ENCODE measurements around the gene ILK.

The ILK gene

GRCh38 chr11:6586434-6587359 is 16.9 kb upstream of the ILK start:
- H3K27me3 ChIP-seq (ENCODE audit: insufficient read depth, poor library complexity, severe bottlenecking) = no peaks in the 10 kb centered on the region
- no peak for DNase-seq (ENCODE audit: low read depth in 1 of 2, low spot score in 1 of 2)
- no peak overlapping the region for H3K27ac ChIP-seq (replicated peaks)
- H3K4me3 ChIP-seq (replicated peaks; ENCODE audit: insufficient read depth, low read length) = no peak overlapping the region
- TF ChIP-seq CTCF (IDR thresholded peaks at IDR 0.05; ENCODE audit: insufficient read depth, low read length) (no peak), POLR2AphosphoS5 (IDR thresholded peaks at IDR 0.05; ENCODE audit: low read depth) (no peak), GABPA (IDR thresholded peaks at IDR 0.05; ENCODE audit: low read depth) (no peak), SPI1 (IDR thresholded peaks at IDR 0.05; ENCODE audit: borderline replicate concordance, low read depth) (no peak)
- TF ChIP-seq, protein P1, sequence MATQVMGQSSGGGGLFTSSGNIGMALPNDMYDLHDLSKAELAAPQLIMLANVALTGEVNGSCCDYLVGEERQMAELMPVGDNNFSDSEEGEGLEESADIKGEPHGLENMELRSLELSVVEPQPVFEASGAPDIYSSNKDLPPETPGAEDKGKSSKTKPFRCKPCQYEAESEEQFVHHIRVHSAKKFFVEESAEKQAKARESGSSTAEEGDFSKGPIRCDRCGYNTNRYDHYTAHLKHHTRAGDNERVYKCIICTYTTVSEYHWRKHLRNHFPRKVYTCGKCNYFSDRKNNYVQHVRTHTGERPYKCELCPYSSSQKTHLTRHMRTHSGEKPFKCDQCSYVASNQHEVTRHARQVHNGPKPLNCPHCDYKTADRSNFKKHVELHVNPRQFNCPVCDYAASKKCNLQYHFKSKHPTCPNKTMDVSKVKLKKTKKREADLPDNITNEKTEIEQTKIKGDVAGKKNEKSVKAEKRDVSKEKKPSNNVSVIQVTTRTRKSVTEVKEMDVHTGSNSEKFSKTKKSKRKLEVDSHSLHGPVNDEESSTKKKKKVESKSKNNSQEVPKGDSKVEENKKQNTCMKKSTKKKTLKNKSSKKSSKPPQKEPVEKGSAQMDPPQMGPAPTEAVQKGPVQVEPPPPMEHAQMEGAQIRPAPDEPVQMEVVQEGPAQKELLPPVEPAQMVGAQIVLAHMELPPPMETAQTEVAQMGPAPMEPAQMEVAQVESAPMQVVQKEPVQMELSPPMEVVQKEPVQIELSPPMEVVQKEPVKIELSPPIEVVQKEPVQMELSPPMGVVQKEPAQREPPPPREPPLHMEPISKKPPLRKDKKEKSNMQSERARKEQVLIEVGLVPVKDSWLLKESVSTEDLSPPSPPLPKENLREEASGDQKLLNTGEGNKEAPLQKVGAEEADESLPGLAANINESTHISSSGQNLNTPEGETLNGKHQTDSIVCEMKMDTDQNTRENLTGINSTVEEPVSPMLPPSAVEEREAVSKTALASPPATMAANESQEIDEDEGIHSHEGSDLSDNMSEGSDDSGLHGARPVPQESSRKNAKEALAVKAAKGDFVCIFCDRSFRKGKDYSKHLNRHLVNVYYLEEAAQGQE (IDR thresholded peaks at IDR 0.05; ENCODE audit: insufficient replicate concordance, low read depth) = no peak

- DNase-seq (ENCODE audit: low read depth in 1 of 2, low spot score in 1 of 2) = no peak
- Histone ChIP-seq H3K27me3 (ENCODE audit: insufficient read depth, poor library complexity, severe bottlenecking) (no peaks in the 10 kb centered on the region), H3K4me3 (replicated peaks; ENCODE audit: insufficient read depth, low read length) (no peak overlapping the region), H3K27ac (replicated peaks) (no peak overlapping the region)
- TF ChIP-seq GABPA (IDR thresholded peaks at IDR 0.05; ENCODE audit: low read depth) = no peak
- no peak for TF ChIP-seq POLR2AphosphoS5 (IDR thresholded peaks at IDR 0.05; ENCODE audit: low read depth)
- no peak for TF ChIP-seq CTCF (IDR thresholded peaks at IDR 0.05; ENCODE audit: insufficient read depth, low read length)
- TF ChIP-seq SPI1 (IDR thresholded peaks at IDR 0.05; ENCODE audit: borderline replicate concordance, low read depth) = no peak
- TF ChIP-seq, protein P1 (IDR thresholded peaks at IDR 0.05; ENCODE audit: insufficient replicate concordance, low read depth) = no peak
Measured at GRCh38 chr11:6587360-6587953, 16.1 kb upstream of the ILK start.

DNA sequence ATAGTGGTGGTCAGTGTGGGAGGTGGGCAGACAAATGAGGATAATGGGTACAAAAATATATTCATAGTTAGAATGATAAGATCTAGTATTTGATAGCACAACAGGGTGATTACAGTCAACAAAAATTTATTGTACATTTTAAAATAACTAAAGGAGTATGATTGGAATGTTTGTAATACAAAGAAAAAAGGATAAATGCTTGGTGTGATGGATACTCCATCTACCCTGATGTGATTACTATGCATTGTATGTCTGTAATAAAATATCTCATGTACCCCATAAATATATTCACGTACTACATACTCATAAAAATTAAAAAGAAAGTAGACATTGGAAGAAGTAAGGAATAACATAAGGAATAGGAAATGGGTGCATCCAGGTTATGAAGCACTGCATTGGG is 15.6 kb upstream of the ILK start:
- DNase-seq (ENCODE audit: low read depth in 1 of 2, low spot score in 1 of 2) = no peak
- Histone ChIP-seq H3K27me3 (ENCODE audit: insufficient read depth, poor library complexity, severe bottlenecking) (no peaks in the 10 kb centered on the region), H3K4me3 (replicated peaks; ENCODE audit: insufficient read depth, low read length) (no peak overlapping the region), H3K27ac (replicated peaks) (no peak overlapping the region)
- TF ChIP-seq CTCF (IDR thresholded peaks at IDR 0.05; ENCODE audit: insufficient read depth, low read length) = no peak
- no peak for TF ChIP-seq GABPA (IDR thresholded peaks at IDR 0.05; ENCODE audit: low read depth)
- TF ChIP-seq POLR2AphosphoS5 (IDR thresholded peaks at IDR 0.05; ENCODE audit: low read depth) = no peak

Data from HL-60 (cell line).